Activated CD4-positive, alpha-beta T cell treated with anti-CD3 and anti-CD28 coated beads for 24 hours (primary cell): ENCODE measurements around the gene TMTC1.

Experiments used
- DNase-seq, 2 donors: peaks; one replicate each; pipeline ENCODE4 v3.0.0-alpha.2; 2020; ENCODE audit warnings: low read depth in 2 of 2

The TMTC1 gene

GRCh38 chr12:29780084-29780483 is 3.7 kb downstream of the TMTC1 start:
- DNase-seq = no peak

GRCh38 chr12:29778531-29778930 is 5.2 kb downstream of the TMTC1 start:
- no peak for DNase-seq

DNA sequence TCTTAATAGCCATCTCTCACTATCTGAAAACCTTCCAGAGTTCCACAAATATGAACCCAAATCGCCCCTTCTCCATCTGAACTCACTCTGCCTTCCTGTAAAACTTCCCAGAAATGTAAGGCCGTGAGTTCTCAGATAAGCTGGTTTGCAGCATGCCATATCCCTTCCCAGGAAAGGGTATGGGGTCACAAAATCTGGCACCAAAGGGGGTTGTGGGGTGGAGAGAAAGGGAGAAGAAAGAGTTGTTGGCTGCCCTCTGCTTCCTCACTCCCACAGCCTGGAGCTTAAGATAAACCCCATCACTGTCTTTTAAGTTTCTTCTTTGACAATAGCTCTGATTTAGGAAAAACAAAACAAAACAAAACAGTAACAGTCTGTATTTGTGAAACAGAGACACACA is 10.7 kb downstream of the TMTC1 start:
- no peak for DNase-seq

DNA sequence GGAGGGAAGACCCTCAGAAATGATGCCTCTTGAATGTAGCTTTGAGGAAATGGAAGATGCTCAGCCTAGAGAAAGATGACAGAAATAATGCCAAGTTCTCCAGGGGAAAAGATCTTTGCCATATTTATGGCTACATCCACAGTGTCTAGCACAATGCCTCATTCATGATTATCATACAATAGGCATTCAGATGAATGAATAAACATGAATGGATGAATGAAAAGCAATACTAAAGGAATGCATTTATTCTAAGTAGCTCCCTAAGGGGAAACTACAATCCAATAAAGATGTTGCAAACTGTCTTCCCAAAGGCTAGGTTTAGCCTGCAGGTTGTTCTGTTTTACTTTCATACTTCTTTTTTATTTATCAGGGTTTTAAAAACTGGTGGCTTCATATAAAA is 12.0 kb downstream of the TMTC1 start:
- no peak for DNase-seq

- DNase-seq = no peak
Observed at GRCh38 chr12:29771165-29771564, 12.6 kb downstream of the TMTC1 start.

- DNase-seq = no peak
Observed at GRCh38 chr12:29769162-29769858, 14.4 kb downstream of the TMTC1 start.

GRCh38 chr12:29768372-29768771 is 15.4 kb downstream of the TMTC1 start:
- no peak for DNase-seq

DNA sequence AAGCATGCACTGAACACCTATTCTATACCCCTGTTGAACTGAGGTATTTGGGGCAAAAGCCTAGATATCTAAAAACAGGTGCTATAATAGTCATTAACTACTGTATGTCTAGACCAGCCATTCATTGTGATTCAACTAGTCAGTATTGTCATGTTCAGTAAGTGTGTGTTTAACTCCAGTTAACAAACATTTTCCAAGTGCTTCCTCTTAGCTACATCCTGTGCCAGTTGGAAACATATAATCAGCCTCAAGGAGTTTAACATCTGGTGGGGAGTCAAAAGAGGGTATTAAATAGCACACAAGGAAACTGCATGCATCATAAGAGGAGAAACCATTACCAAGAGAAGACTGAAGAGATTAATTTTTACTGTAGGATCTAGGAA is 20.4 kb downstream of the TMTC1 start:
- DNase-seq = no peak

DNA sequence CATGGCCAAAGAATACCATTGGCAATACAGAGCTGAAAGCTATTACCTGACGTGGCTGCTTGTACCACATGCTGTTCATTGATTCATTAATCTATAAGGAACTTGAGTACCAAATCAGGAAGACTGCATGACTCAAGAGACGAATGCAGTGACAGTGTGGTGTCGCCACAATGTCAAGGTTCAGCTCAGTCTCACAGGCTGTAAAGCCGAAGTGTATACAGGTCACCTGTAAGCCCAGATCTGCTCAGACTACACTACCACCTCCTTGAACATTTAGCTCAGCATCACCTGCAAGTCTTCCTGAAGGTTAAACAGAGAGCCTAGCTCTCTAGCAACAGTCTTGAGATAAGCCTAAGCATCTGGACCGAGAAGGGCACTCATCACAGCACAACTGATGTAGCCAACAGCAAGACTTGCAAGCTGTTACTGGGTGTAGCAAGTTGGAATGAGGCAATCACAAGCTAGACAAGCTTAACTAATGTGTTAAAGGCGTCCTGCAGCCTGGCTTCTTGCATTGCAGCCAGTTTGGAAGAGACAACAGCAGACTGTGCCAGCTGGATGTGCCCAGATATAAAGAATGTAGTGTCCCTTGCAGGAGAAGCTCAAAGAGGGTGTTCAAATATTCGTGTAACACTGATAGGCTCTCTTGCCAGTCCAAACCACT is 21.0 kb downstream of the TMTC1 start:
- no peak for DNase-seq

DNA sequence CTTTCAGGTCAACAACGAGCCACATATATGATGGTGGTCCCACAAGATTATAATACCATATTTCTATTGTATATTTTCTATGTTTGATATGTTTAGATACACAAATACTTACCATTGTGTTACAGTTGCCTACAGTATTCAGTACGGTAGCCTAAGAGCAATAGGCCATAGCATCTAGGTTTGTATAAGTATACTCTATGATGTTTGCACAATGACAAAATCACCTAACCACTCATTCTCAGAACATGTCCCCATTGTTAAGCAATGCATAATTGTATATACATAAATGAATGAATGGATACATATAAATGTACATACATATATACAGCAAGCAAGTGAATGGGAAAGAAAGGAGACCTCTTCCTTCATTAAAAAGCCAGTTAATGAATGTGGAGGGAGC is 23.8 kb downstream of the TMTC1 start:
- DNase-seq = no peak

- DNase-seq = no peak
Observed at GRCh38 chr12:29756741-29757390, 26.9 kb downstream of the TMTC1 start.

DNA sequence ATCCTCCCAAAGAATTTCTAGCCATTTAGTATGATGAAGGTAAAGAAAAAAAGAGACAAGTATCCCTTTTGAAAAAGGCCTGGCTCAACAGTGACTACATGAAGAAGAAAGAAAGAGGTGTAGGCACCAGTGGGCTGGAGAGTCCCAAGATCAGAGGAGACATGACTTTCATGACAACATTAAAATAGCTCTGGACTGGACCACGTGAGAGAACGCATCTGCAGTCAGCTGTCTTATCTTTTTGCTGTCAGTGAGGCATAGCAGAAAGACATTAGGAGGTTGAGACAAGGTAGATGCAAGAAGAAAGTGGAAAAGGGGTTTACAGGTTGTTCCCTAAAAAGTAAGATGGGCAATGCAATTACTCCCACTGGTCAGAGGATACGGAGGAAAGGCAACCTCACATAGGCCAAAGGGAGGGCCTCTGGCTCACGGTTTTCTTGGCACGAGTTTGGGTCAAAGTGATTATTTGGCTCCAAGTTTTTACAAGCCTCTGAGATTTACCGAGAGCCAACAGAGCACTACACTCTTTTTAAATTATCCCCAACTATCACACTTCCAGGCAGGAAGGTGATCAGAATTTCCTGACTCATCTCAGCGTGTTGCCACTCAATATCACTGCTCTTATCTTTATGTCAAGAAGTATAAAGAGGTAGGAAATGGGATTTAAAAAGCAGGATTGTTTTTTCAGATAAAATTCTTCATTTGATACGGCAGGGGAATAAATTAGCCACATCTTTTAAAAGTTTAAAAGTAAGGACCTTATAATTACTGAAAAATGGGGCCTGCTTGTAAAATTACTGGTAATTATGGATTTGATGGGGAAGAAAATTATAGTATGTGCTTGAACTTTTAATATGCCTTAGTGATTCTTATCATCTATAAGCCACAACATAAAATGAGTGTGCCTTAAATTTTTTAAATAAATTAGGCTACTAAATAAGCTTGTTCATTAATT is 29.2 kb downstream of the TMTC1 start:
- DNase-seq = no peak

GRCh38 chr12:29752121-29752520 is 31.6 kb downstream of the TMTC1 start:
- no peak for DNase-seq

DNA sequence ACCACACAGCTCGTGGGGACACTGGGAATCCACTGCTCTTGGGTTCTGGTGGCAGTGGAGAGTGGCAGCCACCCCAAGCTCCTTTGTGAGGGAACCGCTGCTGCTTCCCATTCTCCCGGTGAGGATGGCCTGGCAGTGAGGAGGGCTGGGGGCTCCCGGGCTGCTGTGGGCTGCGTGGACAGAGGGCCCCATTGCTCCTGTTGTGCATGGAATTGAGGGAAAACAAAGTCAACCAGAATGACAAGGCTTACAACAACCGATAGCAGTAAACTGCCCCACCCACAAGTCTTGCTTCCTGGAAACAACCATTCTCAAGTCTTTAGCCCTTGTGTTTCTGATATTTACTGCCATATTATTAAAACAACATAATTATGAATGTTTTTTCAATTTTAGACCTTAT is 32.1 kb downstream of the TMTC1 start:
- DNase-seq = no peak

- no peak for DNase-seq
Observed at GRCh38 chr12:29750928-29751220, 32.9 kb downstream of the TMTC1 start.

DNA sequence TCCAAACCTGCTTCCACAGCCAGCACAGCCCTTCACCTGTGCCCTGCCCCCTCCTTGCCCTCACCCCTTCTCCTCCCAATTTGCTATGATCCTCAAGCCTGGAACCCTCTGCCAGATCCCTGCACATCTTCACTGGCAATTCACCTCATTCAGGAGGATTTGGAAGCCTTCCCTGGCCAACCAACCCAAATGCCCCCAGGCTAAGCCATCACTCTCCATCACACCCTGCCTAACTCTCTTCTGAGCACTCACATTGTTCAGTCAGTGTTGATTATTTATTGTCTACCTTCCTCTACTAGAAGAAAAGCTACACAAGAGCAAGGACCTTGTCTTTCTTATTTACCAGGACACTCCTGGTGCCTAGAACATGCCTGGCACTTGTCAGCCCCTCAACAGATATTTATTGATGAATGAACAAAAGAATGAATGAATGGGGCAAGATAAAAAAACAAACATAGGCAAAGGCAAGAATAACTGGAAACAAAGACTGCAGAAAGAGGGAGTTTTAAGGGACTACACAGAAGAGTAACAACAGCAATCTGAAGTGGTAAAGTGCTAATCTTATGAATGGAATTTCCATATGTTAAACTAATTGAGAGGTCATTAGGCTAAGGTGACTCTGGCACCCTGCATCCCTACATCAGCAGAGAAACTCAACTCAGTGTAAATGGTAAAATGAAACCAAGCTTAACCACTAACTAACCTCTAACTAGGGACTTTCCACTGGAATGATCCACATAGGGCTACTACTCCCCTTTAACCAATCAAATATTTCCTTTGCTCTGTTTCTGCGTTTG is 33.4 kb downstream of the TMTC1 start:
- DNase-seq = no peak

DNA sequence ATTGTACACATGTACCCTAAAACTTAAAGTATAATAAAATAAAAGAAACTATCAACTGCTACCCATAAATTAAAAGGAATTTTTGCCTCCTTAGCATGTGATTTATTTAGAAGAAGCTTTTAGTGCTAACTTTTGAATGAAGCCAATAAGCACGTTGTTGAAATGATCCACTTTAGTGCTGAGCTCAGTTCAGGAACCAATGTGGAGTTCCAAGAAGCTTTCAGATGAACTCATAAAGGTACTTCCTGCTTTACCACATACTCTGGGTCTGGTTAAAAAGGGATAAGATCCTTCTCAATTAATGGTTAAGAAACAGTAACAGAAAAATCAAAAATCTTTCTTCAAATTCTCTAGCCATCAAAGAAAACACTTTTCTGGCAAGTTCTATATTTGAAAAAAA is 39.4 kb downstream of the TMTC1 start:
- DNase-seq = no peak

DNA sequence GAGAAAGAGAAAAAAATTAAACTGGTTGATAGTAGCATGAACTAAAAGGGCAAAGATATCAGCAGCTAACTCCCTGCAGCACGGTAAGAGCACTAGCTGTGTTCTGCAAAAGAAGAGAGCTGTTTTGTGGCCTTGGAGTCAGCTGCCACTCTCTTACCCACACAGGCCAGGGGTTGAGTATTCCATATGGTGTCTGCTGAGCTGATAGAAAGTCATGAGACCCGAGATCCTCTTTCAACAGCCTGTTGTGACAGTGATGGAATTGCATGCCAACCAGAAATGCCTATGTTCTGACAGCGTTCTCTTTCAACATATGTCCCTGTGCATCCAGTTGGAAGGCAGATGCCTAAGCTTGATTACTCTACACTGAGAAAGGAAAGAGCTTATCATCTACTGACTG is 39.9 kb downstream of the TMTC1 start:
- DNase-seq = no peak

DNA sequence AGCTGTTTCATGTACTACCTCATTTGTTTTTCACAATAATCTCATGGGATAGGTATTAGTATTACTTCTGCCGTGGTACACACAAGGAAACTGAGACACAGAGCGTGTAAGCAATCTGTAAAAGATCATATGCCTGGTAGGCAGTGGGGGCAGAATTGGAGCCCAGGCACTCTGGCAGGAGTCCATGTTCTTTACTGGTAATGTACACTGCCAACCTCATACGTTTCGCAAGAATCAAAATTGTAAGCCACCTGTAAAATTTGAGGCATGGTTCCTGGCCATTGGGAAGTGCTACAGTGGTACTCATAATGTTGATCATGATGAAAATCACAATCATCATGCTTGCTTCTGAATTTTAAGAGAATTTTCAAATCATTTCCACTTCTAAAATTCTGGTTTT is 40.7 kb downstream of the TMTC1 start:
- DNase-seq = no peak

- DNase-seq = no peak
Observed at GRCh38 chr12:29742646-29743045, 41.1 kb downstream of the TMTC1 start.
